ENCODE results near the gene TNNC1. TPM values are rescaled to one million over a fixed set of nuclear protein-coding genes. Genes with fewer than 3 reads are reported as not detected.

TNNC1 gene
- total RNA-seq, 1 donor from 2014 or later, result 88.9 TPM

GRCh38 chr3:52498137-52499054 is 44.6 kb upstream of the TNNC1 start:
- peak; percentile 78 for ATAC-seq
- intact Hi-C loops (cut with DNase I), result no loop called here
- TF ChIP-seq CTCF (IDR thresholded peaks at IDR 0.05), result no peak
- peaks cover 22% of the 10 kb centered on the region for H3K4me1 ChIP-seq
- no peak overlapping the region for H3K27ac ChIP-seq
- H3K9me3 ChIP-seq, result no peaks in the 10 kb centered on the region
- no peak overlapping the region for H3K4me3 ChIP-seq
- peak; percentile 79 for DNase-seq
- no peaks in the 10 kb centered on the region for H3K36me3 ChIP-seq
- H3K27me3 ChIP-seq, result no peaks in the 10 kb centered on the region

GRCh38 chr3:52495777-52496602 is 42.1 kb upstream of the TNNC1 start:
- Histone ChIP-seq H3K9me3 (no peaks in the 10 kb centered on the region), H3K27ac (peak overlapping the region; percentile 85), H3K36me3 (peaks cover 23% of the 10 kb centered on the region), H3K4me1 (peaks cover 34% of the 10 kb centered on the region), H3K4me3 (peak overlapping the region; percentile 49), H3K27me3 (no peaks in the 10 kb centered on the region)
- ATAC-seq (peak; percentile 32), DNase-seq (no peak)
- intact Hi-C loops (cut with DNase I), result no loop called here
- TF ChIP-seq CTCF (IDR thresholded peaks at IDR 0.05), result no peak

- H3K4me3 ChIP-seq, result peak within 1 kb of the TSS; percentile 49
- no peak for TF ChIP-seq CTCF (IDR thresholded peaks at IDR 0.05)
- DNase-seq (no peak), ATAC-seq (peak; percentile 30)
- H3K27me3 ChIP-seq, result no peaks in the 10 kb centered on the region
- peak within 1 kb of the TSS; percentile 85 for H3K27ac ChIP-seq
- H3K36me3 ChIP-seq, result peaks cover 31% of the 10 kb centered on the region
- H3K9me3 ChIP-seq, result no peaks in the 10 kb centered on the region
- peaks cover 44% of the 10 kb centered on the region for H3K4me1 ChIP-seq
- intact Hi-C loops (cut with DNase I), result no loop called here
Measured at GRCh38 chr3:52494886-52495495, 41.1 kb upstream of the TNNC1 start, which contains the start of gene STAB1. Gene STAB1 (plus strand): TSS chr3:52495338. CDS start chr3:52495414, 76 bp downstream.

- peak overlapping the region; percentile 85 for H3K27ac ChIP-seq
- H3K4me3 ChIP-seq, result no peak overlapping the region
- no peaks in the 10 kb centered on the region for H3K9me3 ChIP-seq
- DNase-seq (no peak), ATAC-seq (no peak)
- TF ChIP-seq CTCF (IDR thresholded peaks at IDR 0.05), result no peak
- no peaks in the 10 kb centered on the region for H3K27me3 ChIP-seq
- H3K4me1 ChIP-seq, result peaks cover 49% of the 10 kb centered on the region
- H3K36me3 ChIP-seq, result peaks cover 36% of the 10 kb centered on the region
- intact Hi-C loops (cut with DNase I), result no loop called here
Measured at GRCh38 chr3:52494445-52494844, 40.6 kb upstream of the TNNC1 start.

GRCh38 chr3:52493232-52494017 is 39.6 kb upstream of the TNNC1 start:
- DNase-seq (no peak), ATAC-seq (peak; percentile 3)
- H3K4me1 ChIP-seq, result peaks cover 48% of the 10 kb centered on the region
- H3K36me3 ChIP-seq, result peaks cover 47% of the 10 kb centered on the region
- TF ChIP-seq CTCF (IDR thresholded peaks at IDR 0.05), result no peak
- H3K4me3 ChIP-seq, result no peak overlapping the region
- H3K27ac ChIP-seq, result peak overlapping the region; percentile 30
- intact Hi-C loops (cut with DNase I), result no loop called here
- no peaks in the 10 kb centered on the region for H3K9me3 ChIP-seq
- H3K27me3 ChIP-seq, result no peaks in the 10 kb centered on the region

Measured in upper lobe of right lung (tissue), 1 donor.